H1 (cell line): ENCODE results near the gene PDE3A. TPM values are rescaled to one million over a fixed set of nuclear protein-coding genes. Genes with fewer than 3 reads are reported as not detected.

Source experiments
- CTCF ChIA-PET: fragments of 300-600 bp; sonication (Branson Sonifier 250); formaldehyde crosslinking; loops from one replicate; lab custom pipeline; 2021; ENCODE audit not compliant: partially characterized antibody; lab: Charles Lee
- POLR2A ChIA-PET: fragments of 300-600 bp; sonication (Branson Sonifier 250); formaldehyde crosslinking; loops from one replicate; lab custom pipeline; 2021; ENCODE audit warnings: inconsistent platforms; ENCODE audit not compliant: partially characterized antibody; lab: Charles Lee
- DNase-seq, 2 experiments: peaks; one replicate each; pipeline versions ENCODE4 v3.0.0 to v3.0.0-alpha.2; 2010 to 2022; ENCODE audit warnings: low spot score in 2 of 2, low read depth in 1 of 2, mixed read lengths in 1 of 2
- FAIRE-seq: peaks from 2 replicates; lab custom pipeline; 2011; peaks lifted over from hg19 to GRCh38; lab: Jason Lieb, UNC
- H2AFZ ChIP-seq: 2 replicates; pipeline ENCODE4 v1.8.1; 2012; ENCODE audit warnings: low read length, inconsistent platforms
- H2AK5ac ChIP-seq: 2 replicates; pipeline ENCODE4 v1.6.1; 2013; ENCODE audit warnings: low read depth, low read length
- H2BK120ac ChIP-seq: replicated peaks from 2 replicates; pipeline ENCODE3; 2013; ENCODE audit warnings: low read depth, low read length, inconsistent platforms
- H2BK12ac ChIP-seq: 2 replicates; pipeline ENCODE4 v1.6.1; 2013; ENCODE audit warnings: low read depth, low read length
- H2BK15ac ChIP-seq: 2 replicates; pipeline ENCODE4 v1.6.1; 2013; ENCODE audit warnings: low read length
- H2BK20ac ChIP-seq: 2 replicates; pipeline ENCODE4 v1.6.1; 2013; ENCODE audit warnings: low read length
- H2BK5ac ChIP-seq: 2 replicates; pipeline ENCODE4 v1.6.1; 2013; ENCODE audit warnings: low read depth, low read length
- H3K14ac ChIP-seq: 2 replicates; pipeline ENCODE4 v1.6.1; 2013; ENCODE audit warnings: inconsistent platforms; ENCODE audit not compliant: insufficient read length
- H3K18ac ChIP-seq: 2 replicates; pipeline ENCODE4 v1.6.1; 2013; ENCODE audit warnings: low read length; ENCODE audit errors: extremely low read depth
- H3K23ac ChIP-seq: 2 replicates; pipeline ENCODE4 v1.6.1; 2013; ENCODE audit warnings: inconsistent platforms; ENCODE audit not compliant: insufficient read length
- H3K23me2 ChIP-seq: 2 replicates; pipeline ENCODE4 v1.6.1; 2013; ENCODE audit warnings: low read depth, low read length
- H3K27ac ChIP-seq: 2 replicates; pipeline ENCODE4 v1.6.1; 2011; ENCODE audit warnings: low read depth, low read length, inconsistent platforms
- H3K27me3 ChIP-seq, 4 experiments: replicated peaks in 1 of 4; 1 replicate in 1 of 4; 2 replicates in 3 of 4; pipeline versions ENCODE4 v1.6.1 to v1.8.1; 2011 to 2013; ENCODE audit warnings: low read length in 3 of 4, mild to moderate bottlenecking in 3 of 4, inconsistent platforms in 2 of 4, mixed read lengths in 2 of 4, moderate library complexity in 1 of 4; ENCODE audit not compliant: control insufficient read depth in 3 of 4, insufficient read depth in 3 of 4; ENCODE audit errors: extremely low read depth in 1 of 4
- H3K36me3 ChIP-seq, 4 experiments: 2 replicates each; pipeline versions ENCODE4 v1.6.1 to v1.8.1; 2011 to 2013; ENCODE audit warnings: mild to moderate bottlenecking in 4 of 4, low read length in 3 of 4, moderate library complexity in 2 of 4, control low read depth in 1 of 4, inconsistent platforms in 1 of 4; ENCODE audit not compliant: insufficient read depth in 4 of 4, control insufficient read depth in 2 of 4
- H3K4ac ChIP-seq: replicated peaks from 2 replicates; pipeline ENCODE3; 2013; ENCODE audit warnings: low read length, low read depth, mixed read lengths, inconsistent platforms; ENCODE audit not compliant: insufficient read length
- H3K4me1 ChIP-seq, 4 experiments: replicated peaks in 1 of 4; 1 replicate in 1 of 4; 2 replicates in 3 of 4; pipeline versions ENCODE4 v1.6.1 to v1.8.1; 2011 to 2013; ENCODE audit warnings: low read length in 3 of 4, inconsistent platforms in 2 of 4, mixed read lengths in 1 of 4; ENCODE audit not compliant: insufficient read depth in 4 of 4, control insufficient read depth in 3 of 4
- H3K4me2 ChIP-seq, 2 experiments: 2 replicates each; pipeline versions ENCODE4 v1.6.1 to v1.8.1; 2011 to 2013; ENCODE audit warnings: low read depth in 2 of 2, low read length in 2 of 2, control low read depth in 1 of 2, inconsistent platforms in 1 of 2, mild to moderate bottlenecking in 1 of 2; ENCODE audit not compliant: insufficient read depth in 1 of 2
- H3K4me3 ChIP-seq, 4 experiments: fragments of 200-600, 300-600 bp in 1 of 4; sonication (generic), shearing (Covaris generic), sonication (Bioruptor Twin) in 1 of 4; 2 replicates each; pipeline versions ENCODE4 v1.5.1 to v1.8.1; 2011 to 2016; ENCODE audit warnings: low read length in 4 of 4, low read depth in 3 of 4, control low read depth in 2 of 4, inconsistent platforms in 2 of 4, mild to moderate bottlenecking in 2 of 4, mixed read lengths in 1 of 4, moderate library complexity in 1 of 4; ENCODE audit not compliant: insufficient read depth in 2 of 4; ENCODE audit errors: extremely low read depth in 1 of 4
- H3K56ac ChIP-seq: replicated peaks from 2 replicates; pipeline ENCODE3; 2013; ENCODE audit warnings: low read depth, mild to moderate bottlenecking, mixed read lengths, low read length, inconsistent platforms; ENCODE audit not compliant: insufficient read length
- H3K79me1 ChIP-seq: 2 replicates; pipeline ENCODE4 v1.6.1; 2013; ENCODE audit warnings: low read depth, low read length, control low read depth
- H3K79me2 ChIP-seq, 2 experiments: 2 replicates each; pipeline versions ENCODE4 v1.6.1 to v1.8.1; 2012 to 2013; ENCODE audit warnings: low read length in 2 of 2, mild to moderate bottlenecking in 2 of 2, inconsistent platforms in 1 of 2; ENCODE audit not compliant: insufficient read depth in 2 of 2, control insufficient read depth in 1 of 2
- H3K9ac ChIP-seq, 4 experiments: replicated peaks in 1 of 4; 1 replicate in 1 of 4; 2 replicates in 3 of 4; pipeline versions ENCODE4 v1.6.1 to v1.8.1; 2011 to 2013; ENCODE audit warnings: low read depth in 3 of 4, low read length in 3 of 4, control low read depth in 2 of 4, mild to moderate bottlenecking in 2 of 4, moderate library complexity in 2 of 4, inconsistent platforms in 1 of 4; ENCODE audit errors: extremely low read depth in 1 of 4
- H3K9me3 ChIP-seq, 2 experiments: 2 replicates each; pipeline versions ENCODE4 v1.6.1 to v1.8.1; 2012 to 2013; ENCODE audit warnings: mild to moderate bottlenecking in 2 of 2, moderate library complexity in 2 of 2, control low read depth in 1 of 2, inconsistent platforms in 1 of 2, low read depth in 1 of 2, low read length in 1 of 2, mixed read lengths in 1 of 2; ENCODE audit not compliant: insufficient read depth in 2 of 2
- H4K20me1 ChIP-seq, 2 experiments: replicated peaks in 1 of 2; 2 replicates each; pipeline versions ENCODE3 to v1.8.1; 2011 to 2013; ENCODE audit warnings: inconsistent platforms in 2 of 2, low read length in 2 of 2, mild to moderate bottlenecking in 1 of 2; ENCODE audit not compliant: insufficient read depth in 2 of 2, control insufficient read depth in 1 of 2
- H4K5ac ChIP-seq: 2 replicates; pipeline ENCODE4 v1.6.1; 2013; ENCODE audit warnings: low read length, low read depth, mixed read lengths, inconsistent platforms; ENCODE audit not compliant: insufficient read length
- H4K8ac ChIP-seq: 2 replicates; pipeline ENCODE4 v1.8.0; 2013; ENCODE audit warnings: mild to moderate bottlenecking, moderate library complexity, low read length, inconsistent platforms; ENCODE audit not compliant: insufficient read depth; ENCODE audit errors: extremely low read depth
- H4K91ac ChIP-seq: replicated peaks from 2 replicates; pipeline ENCODE3; 2013; ENCODE audit warnings: low read length, mixed read lengths, inconsistent platforms; ENCODE audit not compliant: insufficient read length
- TBP ChIP-seq: IDR thresholded peaks from 2 replicates; pipeline ENCODE4 v1.6.1; 2011; ENCODE audit warnings: low read depth, low read length, improper control_type of control experiment
- WGBS, 2 experiments: shearing (Covaris generic) in 1 of 2; methylation state at CpG; one replicate each; pipeline versions ENCODE4 v1.1.6 to v1.1.7; 2013 to 2015; ENCODE audit warnings: low lambda C conversion rate in 2 of 2, mixed read lengths in 2 of 2, inconsistent platforms in 1 of 2, low coverage in 1 of 2, missing lambda C conversion rate in 1 of 2; ENCODE audit not compliant: insufficient replicate concordance in 2 of 2, insufficient coverage in 1 of 2, insufficient read length in 1 of 2; ENCODE audit errors: extremely low coverage in 1 of 2, missing lambda C conversion rate in 1 of 2; 5-methylcytosine and 5-hydroxymethylcytosine counted together
- polyA plus RNA-seq, 7 experiments: library from polyadenylated mRNA; depleted of rRNA in 3 of 7; stranded (reverse) in 5 of 7; unstranded in 2 of 7; fragments of >200 nt in 5 of 7; fragments of 200-250 nt in 2 of 7; gene quantifications; 1 replicate in 5 of 7; 2 replicates in 1 of 7; 4 replicates in 1 of 7; pipeline versions ENCODE4 v1.2.1 to v1.2.3, GENCODE V29; 2011 to 2013; ENCODE audit warnings: missing spikeins in 2 of 7, mixed read lengths in 2 of 7
- total RNA-seq: library from RNA; stranded (reverse); fragmentation: NEBNext Ultra II Directional; extraction: Animal tissue kit (Norgen Biotek cat#: 25700); gene quantifications from 2 replicates; pipeline ENCODE4 v1.2.1, GENCODE V29; 2021

The PDE3A gene
- total and polyA plus RNA-seq, 2 of the 8 experiments (the other 6 are each of a cell fraction or from before 2014, with no cell fraction given): 1.4 to 3.4 TPM

GRCh38 chr12:20547816-20548575 lies 179.7 kb downstream of the PDE3A start:
- Histone ChIP-seq H3K4me3 (no peak overlapping the region), H3K79me2 (no peaks in the 10 kb centered on the region), H3K79me1 (no peaks in the 10 kb centered on the region), H3K4me2 (no peak overlapping the region), H3K27ac (no peak overlapping the region), H3K9me3 (peaks cover 0 to 9% of the 10 kb centered on the region in 2 experiments; a peak in 1 of 4 replicates), H2BK12ac (no peak overlapping the region), H3K27me3 (no peaks in the 10 kb centered on the region), H4K91ac (no peak overlapping the region), H2BK120ac (no peak overlapping the region), H2BK5ac (no peak overlapping the region), H3K36me3 (no peaks in the 10 kb centered on the region), H2AK5ac (no peak overlapping the region), H4K20me1 (no peaks in the 10 kb centered on the region), H3K4ac (no peak overlapping the region), H3K14ac (no peak overlapping the region), H4K5ac (no peak overlapping the region), H3K56ac (no peak overlapping the region), H4K8ac (no peak overlapping the region), H3K18ac (no peak overlapping the region), H2AFZ (no peak overlapping the region), H3K23ac (no peak overlapping the region), H3K23me2 (no peaks in the 10 kb centered on the region), H2BK15ac (no peak overlapping the region), H3K4me1 (no peaks in the 10 kb centered on the region), H2BK20ac (no peak overlapping the region), H3K9ac (no peak overlapping the region)
- WGBS, 2 experiments: 83% methylated on average over 2 of the region's 2 CpGs; no CpG with 5 or more reads in 1 of the 2 experiments
- CTCF ChIA-PET: interaction anchor here (0.6 to 1.9 kb wide), 12 partner anchors 8 to 340 kb away, joined by 3 to 13 read pairs (median 3); no protein-coding TSS in a partner anchor
- no peak for FAIRE-seq
- TF ChIP-seq TBP: no peak
- POLR2A ChIA-PET: no interaction called here
- DNase-seq: no peak
